A549 (cell line): ENCODE data around the gene SEC11A.

ENCODE experiments used
- CTCF ChIP-seq: fragments of >200 bp; sonication (Bioruptor Twin); formaldehyde crosslinking; IDR thresholded peaks from 3 replicates; pipeline ENCODE4 v1.5.1; 2016
- MYC ChIP-seq: IDR thresholded peaks from 2 replicates; pipeline ENCODE4 v1.6.1; 2012; ENCODE audit warnings: mild to moderate bottlenecking, inconsistent platforms, low read length, improper control_type of control experiment, borderline replicate concordance
- TF ChIP-seq, protein P1 (sequence below): IDR thresholded peaks from 2 replicates; pipeline ENCODE4 v1.6.1; 2012

- TF ChIP-seq CTCF (no peak), MYC (no peak)
- TF ChIP-seq, protein P1, sequence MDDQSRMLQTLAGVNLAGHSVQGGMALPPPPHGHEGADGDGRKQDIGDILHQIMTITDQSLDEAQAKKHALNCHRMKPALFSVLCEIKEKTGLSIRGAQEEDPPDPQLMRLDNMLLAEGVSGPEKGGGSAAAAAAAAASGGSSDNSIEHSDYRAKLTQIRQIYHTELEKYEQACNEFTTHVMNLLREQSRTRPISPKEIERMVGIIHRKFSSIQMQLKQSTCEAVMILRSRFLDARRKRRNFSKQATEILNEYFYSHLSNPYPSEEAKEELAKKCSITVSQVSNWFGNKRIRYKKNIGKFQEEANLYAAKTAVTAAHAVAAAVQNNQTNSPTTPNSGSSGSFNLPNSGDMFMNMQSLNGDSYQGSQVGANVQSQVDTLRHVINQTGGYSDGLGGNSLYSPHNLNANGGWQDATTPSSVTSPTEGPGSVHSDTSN: no peak
Observed at GRCh38 chr15:84631706-84632272, 84.2 kb downstream of the SEC11A start.
